ENCODE measurements around the gene DMPK. TPM values are rescaled to one million over a fixed set of nuclear protein-coding genes. Genes with fewer than 3 reads are reported as not detected.

The DMPK gene
- 5.6 and 6.1 TPM in 2 replicates for total RNA-seq

GRCh38 chr19:45782162-45782691 lies at the start of gene DMPK:
Gene DMPK (minus strand): TSS chr19:45782490. CDS start chr19:45782352, 138 bp downstream.

GRCh38 chr19:45814851-45815480 lies 32.7 kb upstream of the DMPK start, which contains the start of gene RSPH6A:
Gene RSPH6A (minus strand): TSS chr19:45815308. CDS start chr19:45815176, 132 bp downstream.

GRCh38 chr19:45792470-45793177 lies 10.3 kb upstream of the DMPK start, which contains the start of gene DMWD:
Gene DMWD (minus strand): TSS chr19:45792845. CDS start chr19:45792756, 89 bp downstream.

GRCh38 chr19:45768984-45769782 lies 13.1 kb downstream of the DMPK start, which contains the start of gene SIX5:
Gene SIX5 (minus strand): TSS chr19:45769252. CDS start chr19:45768844, 408 bp downstream.

GRCh38 chr19:45733160-45733810 lies 49.0 kb downstream of the DMPK start, which contains the start of gene MEIOSIN:
Gene MEIOSIN (plus strand): TSS chr19:45733439. CDS start chr19:45735377, 1,938 bp downstream.

GRCh38 chr19:45730368-45731288 lies 51.7 kb downstream of the DMPK start, which contains the start of gene FBXO46:
Gene FBXO46 (minus strand): TSS chr19:45730896. CDS start chr19:45713495, 17,401 bp downstream.

Other genes with a start within 250 kb of the DMPK start
- 4.9 and 5.2 TPM in 2 replicates for gene OPA3, start 197.7 kb downstream of the DMPK start, total RNA-seq
- gene GPR4, start 180.3 kb downstream of the DMPK start, total RNA-seq, result 0.86 and 1.3 TPM in 2 replicates
- 12.8 and 15.8 TPM in 2 replicates for gene EML2, start 143.1 kb downstream of the DMPK start, total RNA-seq
- gene GIPR, start 114.3 kb downstream of the DMPK start, total RNA-seq, result under 0.01 TPM in 2 replicates
- 272 and 414 TPM in 2 replicates for gene SNRPD2, start 90.5 kb downstream of the DMPK start, total RNA-seq
- gene QPCTL, start 89.8 kb downstream of the DMPK start, total RNA-seq, result 5.2 and 8.1 TPM in 2 replicates
- 3.5 and 4.8 TPM in 2 replicates for gene FBXO46, start 51.6 kb downstream of the DMPK start, total RNA-seq
- not detected in 2 replicates for gene MEIOSIN, start 49.1 kb downstream of the DMPK start, total RNA-seq
- gene SIX5, start 13.2 kb downstream of the DMPK start, total RNA-seq, result 4.1 and 4.6 TPM in 2 replicates
- 19.3 and 21.1 TPM in 2 replicates for gene DMWD, start 10.4 kb upstream of the DMPK start, total RNA-seq
- under 0.01 and 0.11 TPM in 2 replicates for gene RSPH6A, start 32.8 kb upstream of the DMPK start, total RNA-seq
- 24.0 and 24.1 TPM in 2 replicates for gene SYMPK, start 80.7 kb upstream of the DMPK start, total RNA-seq
- 0.09 TPM in 1 of 2 replicates, not detected in the other for gene FOXA3, start 81.8 kb upstream of the DMPK start, total RNA-seq
- gene IRF2BP1, start 103.7 kb upstream of the DMPK start, total RNA-seq, result 16.6 and 18.0 TPM in 2 replicates
- gene MYPOP, start 120.1 kb upstream of the DMPK start, total RNA-seq, result 0.76 and 0.86 TPM in 2 replicates
- not detected in 2 replicates for gene NANOS2, start 132.3 kb upstream of the DMPK start, total RNA-seq
- 3.7 and 6.4 TPM in 2 replicates for gene NOVA2, start 191.4 kb upstream of the DMPK start, total RNA-seq
- 3.6 and 5.6 TPM in 2 replicates for gene CCDC61, start 213.0 kb upstream of the DMPK start, total RNA-seq
- not detected in 2 replicates for gene PGLYRP1, start 240.6 kb upstream of the DMPK start, total RNA-seq